Activated naive CD8-positive, alpha-beta T cell treated with anti-CD3 and anti-CD28 coated beads, Interleukin-2, amount 50 U/mL, for 24 hours (primary cell): Measurements from ENCODE around the gene TIMM50.

Experiments used
- ATAC-seq: fragments of 150-1000 bp; cut with Tn5 transposase; one replicate; pipeline ENCODE4 v1.10.0; 2021
- DNase-seq: peaks from one replicate; pipeline ENCODE4 v3.0.0; 2021
- H3K27ac Mint-ChIP-seq: one replicate; pipeline ENCODE4 v1.8.0; 2021; ENCODE audit warnings: mild to moderate bottlenecking, mixed read lengths
- H3K27me3 Mint-ChIP-seq: one replicate; pipeline ENCODE4 v1.8.0; 2021; ENCODE audit warnings: mixed read lengths
- H3K36me3 Mint-ChIP-seq: one replicate; pipeline ENCODE4 v1.8.0; 2021; ENCODE audit warnings: low read depth, mixed read lengths
- H3K4me1 Mint-ChIP-seq: one replicate; pipeline ENCODE4 v1.8.0; 2021; ENCODE audit warnings: mixed read lengths
- H3K4me3 Mint-ChIP-seq: one replicate; pipeline ENCODE4 v1.8.0; 2021; ENCODE audit warnings: mild to moderate bottlenecking, moderate library complexity, mixed read lengths
- H3K9me3 Mint-ChIP-seq: one replicate; pipeline ENCODE4 v1.8.0; 2021; ENCODE audit warnings: mixed read lengths

The TIMM50 gene

GRCh38 chr19:39501340-39501739, 20.7 kb downstream of the TIMM50 start:
- Mint-ChIP-seq H3K4me3 (no peak overlapping the region), H3K36me3 (peaks cover under 1% of the 10 kb centered on the region), H3K9me3 (no peaks in the 10 kb centered on the region), H3K4me1 (peaks cover 22% of the 10 kb centered on the region), H3K27me3 (peaks cover 59% of the 10 kb centered on the region), H3K27ac (no peak overlapping the region)
- ATAC-seq (no peak), DNase-seq (no peak)

- Mint-ChIP-seq H3K4me3 (peak overlapping the region; percentile 9), H3K9me3 (no peaks in the 10 kb centered on the region), H3K36me3 (peaks cover 2% of the 10 kb centered on the region), H3K27ac (peak overlapping the region; percentile 56), H3K4me1 (peaks cover 32% of the 10 kb centered on the region), H3K27me3 (peaks cover 65% of the 10 kb centered on the region)
- DNase-seq (peak; percentile 82), ATAC-seq (peak; percentile 34)
Observed at GRCh38 chr19:39502640-39503417, 22.2 kb downstream of the TIMM50 start.

GRCh38 chr19:39506598-39506943, 25.9 kb downstream of the TIMM50 start:
- no peak for ATAC-seq
- Mint-ChIP-seq H3K27me3 (peaks cover 46% of the 10 kb centered on the region), H3K4me3 (peak overlapping the region; percentile 45), H3K9me3 (no peaks in the 10 kb centered on the region), H3K4me1 (peaks cover 22% of the 10 kb centered on the region), H3K36me3 (peaks cover 2% of the 10 kb centered on the region), H3K27ac (no peak overlapping the region)
- no peak for DNase-seq

- no peaks in the 10 kb centered on the region for H3K9me3 Mint-ChIP-seq
- H3K27me3 Mint-ChIP-seq, result peaks cover 48% of the 10 kb centered on the region
- peak; percentile 85 for ATAC-seq
- peak overlapping the region; percentile 80 for H3K4me3 Mint-ChIP-seq
- peaks cover 22% of the 10 kb centered on the region for H3K4me1 Mint-ChIP-seq
- peak overlapping the region; percentile 42 for H3K27ac Mint-ChIP-seq
- DNase-seq, result peak; percentile 70
- H3K36me3 Mint-ChIP-seq, result peaks cover 2% of the 10 kb centered on the region
Observed at GRCh38 chr19:39506944-39507714, 26.5 kb downstream of the TIMM50 start.

- Mint-ChIP-seq H3K4me3 (peak overlapping the region; percentile 80), H3K9me3 (no peaks in the 10 kb centered on the region), H3K36me3 (peaks cover 2% of the 10 kb centered on the region), H3K27ac (peak overlapping the region; percentile 42), H3K27me3 (peaks cover 49% of the 10 kb centered on the region), H3K4me1 (peaks cover 22% of the 10 kb centered on the region)
- DNase-seq (no peak), ATAC-seq (no peak)
Observed at GRCh38 chr19:39507715-39508364, 27.2 kb downstream of the TIMM50 start.

- Mint-ChIP-seq H3K4me1 (peaks cover 19% of the 10 kb centered on the region), H3K27ac (no peak overlapping the region), H3K4me3 (no peak overlapping the region), H3K27me3 (peaks cover 51% of the 10 kb centered on the region), H3K36me3 (peaks cover 2% of the 10 kb centered on the region), H3K9me3 (no peaks in the 10 kb centered on the region)
- DNase-seq, result no peak
- ATAC-seq, result no peak
Observed at GRCh38 chr19:39508629-39509028, 28.0 kb downstream of the TIMM50 start.

- H3K36me3 Mint-ChIP-seq, result peaks cover 2% of the 10 kb centered on the region
- H3K9me3 Mint-ChIP-seq, result no peaks in the 10 kb centered on the region
- peaks cover 52% of the 10 kb centered on the region for H3K27me3 Mint-ChIP-seq
- H3K27ac Mint-ChIP-seq, result no peak overlapping the region
- no peak for DNase-seq
- H3K4me3 Mint-ChIP-seq, result no peak overlapping the region
- H3K4me1 Mint-ChIP-seq, result peaks cover 19% of the 10 kb centered on the region
- ATAC-seq, result no peak
Observed at GRCh38 chr19:39509233-39509632, 28.6 kb downstream of the TIMM50 start.

GRCh38 chr19:39512988-39513387, 32.4 kb downstream of the TIMM50 start:
- Mint-ChIP-seq H3K4me1 (peaks cover 13% of the 10 kb centered on the region), H3K9me3 (no peaks in the 10 kb centered on the region), H3K36me3 (no peaks in the 10 kb centered on the region), H3K4me3 (no peak overlapping the region), H3K27me3 (peaks cover 56% of the 10 kb centered on the region), H3K27ac (no peak overlapping the region)
- no peak for ATAC-seq
- no peak for DNase-seq

- Mint-ChIP-seq H3K27me3 (peaks cover 48% of the 10 kb centered on the region), H3K36me3 (no peaks in the 10 kb centered on the region)
- peak; percentile 50 for ATAC-seq
Observed at GRCh38 chr19:39514840-39515550, 34.4 kb downstream of the TIMM50 start, which contains the start of gene SELENOV. Gene SELENOV (plus strand): TSS chr19:39515139. CDS start chr19:39515213, 74 bp downstream.

GRCh38 chr19:39515551-39516191, 35.0 kb downstream of the TIMM50 start:
- Mint-ChIP-seq H3K4me3 (peak overlapping the region; percentile 64), H3K27ac (no peak overlapping the region), H3K36me3 (no peaks in the 10 kb centered on the region), H3K9me3 (no peaks in the 10 kb centered on the region), H3K27me3 (peaks cover 45% of the 10 kb centered on the region), H3K4me1 (peaks cover 8% of the 10 kb centered on the region)
- ATAC-seq (no peak), DNase-seq (no peak)

More at GRCh38 chr19:39514840-39515550, 34.4 kb downstream of the TIMM50 start, which contains the start of gene SELENOV:
- Mint-ChIP-seq H3K4me3 (peak within 1 kb of the TSS; percentile 64), H3K4me1 (peaks cover 8% of the 10 kb centered on the region), H3K27ac (no peak within 1 kb of the TSS), H3K9me3 (no peaks in the 10 kb centered on the region)
- DNase-seq, result peak; percentile 34

GRCh38 chr19:39516270-39516669, 35.6 kb downstream of the TIMM50 start:
- peaks cover 45% of the 10 kb centered on the region for H3K27me3 Mint-ChIP-seq
- H3K4me3 Mint-ChIP-seq, result peak overlapping the region; percentile 19

GRCh38 chr19:39517432-39517831, 36.8 kb downstream of the TIMM50 start:
- ATAC-seq (no peak), DNase-seq (no peak)
- no peak overlapping the region for H3K4me3 Mint-ChIP-seq
- no peaks in the 10 kb centered on the region for H3K9me3 Mint-ChIP-seq
- peak overlapping the region; percentile 41 for H3K27ac Mint-ChIP-seq
- H3K36me3 Mint-ChIP-seq, result no peaks in the 10 kb centered on the region
- H3K4me1 Mint-ChIP-seq, result peaks cover 15% of the 10 kb centered on the region
- H3K27me3 Mint-ChIP-seq, result peaks cover 42% of the 10 kb centered on the region

More at GRCh38 chr19:39516270-39516669, 35.6 kb downstream of the TIMM50 start:
- Mint-ChIP-seq H3K27ac (no peak overlapping the region), H3K9me3 (no peaks in the 10 kb centered on the region), H3K4me1 (peaks cover 11% of the 10 kb centered on the region), H3K36me3 (no peaks in the 10 kb centered on the region)
- DNase-seq (no peak), ATAC-seq (no peak)

- H3K27me3 Mint-ChIP-seq, result peaks cover 35% of the 10 kb centered on the region
- no peak overlapping the region for H3K4me3 Mint-ChIP-seq
- no peaks in the 10 kb centered on the region for H3K36me3 Mint-ChIP-seq
- ATAC-seq (no peak), DNase-seq (no peak)
- no peaks in the 10 kb centered on the region for H3K9me3 Mint-ChIP-seq
- H3K4me1 Mint-ChIP-seq, result peaks cover 15% of the 10 kb centered on the region
- no peak overlapping the region for H3K27ac Mint-ChIP-seq
Observed at GRCh38 chr19:39518458-39518857, 37.8 kb downstream of the TIMM50 start.

- no peak overlapping the region for H3K27ac Mint-ChIP-seq
- DNase-seq (no peak), ATAC-seq (no peak)
- no peaks in the 10 kb centered on the region for H3K36me3 Mint-ChIP-seq
- peaks cover 15% of the 10 kb centered on the region for H3K4me1 Mint-ChIP-seq
- H3K9me3 Mint-ChIP-seq, result no peaks in the 10 kb centered on the region
- H3K4me3 Mint-ChIP-seq, result no peak overlapping the region
- peaks cover 29% of the 10 kb centered on the region for H3K27me3 Mint-ChIP-seq
Observed at GRCh38 chr19:39518975-39519374, 38.3 kb downstream of the TIMM50 start.
